D721Med (cell line): ENCODE results near the gene SH3BP1.

Experiments used
- DNase-seq: peaks from one replicate; pipeline ENCODE4 v3.0.0; 2011; ENCODE audit warnings: low spot score; ENCODE audit not compliant: insufficient read length
- FAIRE-seq: peaks from 2 replicates; lab custom pipeline; 2011; peaks lifted over from hg19 to GRCh38; lab: Jason Lieb, UNC
- CTCF ChIP-seq: IDR thresholded peaks from 2 replicates; pipeline ENCODE4 v1.5.1; 2012; ENCODE audit warnings: mild to moderate bottlenecking, control low read depth; ENCODE audit not compliant: insufficient read depth; ENCODE audit errors: missing control alignments

SH3BP1 gene

DNA sequence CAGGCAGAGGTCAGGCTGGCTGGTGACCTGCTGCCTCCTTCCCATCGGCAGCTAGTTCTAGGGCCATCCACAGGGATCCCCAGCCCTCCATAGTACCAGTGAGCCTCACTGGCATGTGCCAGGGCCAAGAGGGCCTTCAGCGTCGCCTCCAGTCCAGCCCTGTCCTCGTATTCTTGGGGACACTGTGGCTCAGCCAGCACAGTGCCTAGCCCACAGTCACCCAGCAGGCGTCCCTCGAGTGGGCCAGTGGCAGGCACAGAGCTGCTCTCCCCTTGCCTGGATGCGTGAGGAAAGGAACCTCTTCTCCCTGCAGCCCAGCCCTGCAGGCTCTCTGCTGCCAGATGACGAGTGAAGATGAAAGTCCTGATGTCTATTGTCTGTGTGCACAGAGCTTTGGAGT is 10.6 kb upstream of the SH3BP1 start:
- DNase-seq (no peak), FAIRE-seq (no peak)
- TF ChIP-seq CTCF: no peak

GRCh38 chr22:37629928-37630327 is 9.5 kb upstream of the SH3BP1 start:
- FAIRE-seq: no peak
- TF ChIP-seq CTCF: no peak
- no peak for DNase-seq

DNA sequence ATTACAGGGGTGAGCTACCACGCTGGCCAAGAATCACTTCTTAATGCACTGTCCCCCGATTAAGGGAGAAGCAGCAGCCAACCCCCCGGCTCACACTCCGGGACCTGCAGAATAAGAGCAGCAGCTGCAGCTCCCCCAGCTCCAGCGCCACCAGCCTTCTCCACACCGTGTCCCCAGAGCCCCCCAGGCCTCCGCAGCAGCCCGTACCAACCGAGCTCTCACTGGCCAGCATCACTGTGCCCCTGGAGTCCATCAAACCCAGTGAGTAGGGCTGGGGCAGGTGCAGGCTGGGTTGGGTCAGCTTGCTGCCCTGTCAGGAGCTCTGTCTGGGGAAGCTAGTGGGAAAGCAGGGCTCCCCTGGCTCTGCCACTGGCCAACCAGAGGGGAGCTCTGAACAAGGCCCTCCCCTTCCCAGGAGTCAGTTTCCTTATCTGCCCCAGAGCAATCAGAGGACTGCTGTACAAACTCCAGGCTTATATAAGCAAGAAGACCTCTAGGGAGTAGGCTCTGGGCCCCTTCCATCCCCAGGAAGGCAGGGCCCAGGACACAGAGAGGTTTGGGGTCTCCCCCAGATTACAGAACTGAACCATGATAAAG is 8.5 kb upstream of the SH3BP1 start:
- no peak for TF ChIP-seq CTCF
- DNase-seq: no peak
- FAIRE-seq: no peak

DNA sequence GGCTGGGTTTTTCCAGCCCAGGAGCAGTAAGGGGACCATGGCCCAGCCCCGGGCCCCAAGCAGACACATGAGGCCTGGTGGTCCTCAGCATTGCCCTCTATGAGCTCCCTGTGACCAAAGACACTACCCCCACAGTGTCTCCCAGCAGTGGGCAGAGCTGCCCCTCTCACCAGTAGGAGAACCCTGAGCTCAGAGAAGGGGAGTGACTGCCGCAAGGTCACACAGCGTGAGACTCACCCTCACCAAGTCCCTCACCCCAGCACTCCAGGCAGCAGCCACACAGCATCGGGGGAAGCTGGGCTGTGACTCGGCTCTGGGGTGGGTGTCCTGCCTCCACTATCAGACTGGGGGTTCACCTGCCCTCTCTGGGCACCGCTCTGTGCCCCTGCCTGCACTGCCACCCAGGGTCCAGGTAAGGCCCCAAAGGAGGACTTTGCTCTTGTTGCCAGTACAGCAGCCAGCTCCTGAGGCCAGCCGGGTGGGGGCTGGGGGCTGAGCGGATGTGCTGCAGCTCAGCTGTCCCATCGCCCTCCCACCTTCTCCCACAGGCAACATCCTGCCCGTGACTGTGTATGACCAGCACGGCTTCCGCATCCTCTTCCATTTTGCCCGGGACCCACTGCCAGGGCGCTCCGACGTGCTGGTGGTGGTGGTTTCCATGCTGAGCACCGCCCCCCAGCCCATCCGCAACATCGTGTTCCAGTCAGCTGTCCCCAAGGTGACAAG is 7.9 kb upstream of the SH3BP1 start:
- TF ChIP-seq CTCF: no peak
- DNase-seq: no peak
- FAIRE-seq: no peak

- no peak for DNase-seq
- no peak for TF ChIP-seq CTCF
- no peak for FAIRE-seq
Measured at GRCh38 chr22:37632174-37633088, 7.0 kb upstream of the SH3BP1 start.

DNA sequence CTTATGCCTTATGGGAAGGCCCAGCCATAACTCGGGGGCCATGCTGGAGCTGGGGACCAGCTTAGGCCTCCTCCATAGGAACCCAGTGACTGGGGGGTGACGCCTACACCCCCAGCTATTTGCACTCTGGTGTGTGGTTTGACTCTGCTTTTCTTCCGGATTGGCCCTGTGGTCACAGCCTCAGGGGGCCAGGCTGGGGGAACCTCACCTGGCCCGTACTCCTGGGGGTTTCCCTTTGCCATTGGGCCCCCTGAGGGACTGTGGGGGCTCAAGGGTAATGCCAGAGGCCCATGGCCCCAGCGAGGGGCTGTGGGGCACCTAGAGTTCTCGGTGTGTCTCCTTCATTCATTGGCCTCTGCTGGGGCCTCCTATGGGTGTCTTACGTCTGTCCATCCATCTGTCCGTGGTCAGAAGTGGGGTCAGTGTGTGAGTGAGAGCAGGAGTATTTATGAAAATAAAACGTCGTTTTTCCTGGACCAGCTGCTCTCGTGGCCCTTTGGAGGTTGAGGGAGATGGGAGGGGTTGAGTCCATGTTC is 6.3 kb upstream of the SH3BP1 start:
- DNase-seq (no peak), FAIRE-seq (no peak)
- no peak for TF ChIP-seq CTCF
